Bronchial epithelial cell (primary cell): ENCODE data around the gene PPARA. TPM values are rescaled to one million over a fixed set of nuclear protein-coding genes. Genes with fewer than 3 reads are reported as not detected.

Experiments used
- DNase-seq: peaks from one replicate; pipeline ENCODE4 v3.0.0-alpha.2; 2010; ENCODE audit warnings: low read depth
- FAIRE-seq: peaks from 2 replicates; lab custom pipeline; 2011; peaks lifted over from hg19 to GRCh38; lab: Jason Lieb, UNC
- H3K27me3 ChIP-seq: 2 replicates; pipeline ENCODE4 v1.5.1; 2011; ENCODE audit warnings: low read length; ENCODE audit not compliant: control insufficient read depth, insufficient read depth
- H3K36me3 ChIP-seq: 2 replicates; pipeline ENCODE4 v1.5.1; 2011; ENCODE audit warnings: low read length; ENCODE audit not compliant: control insufficient read depth, insufficient read depth
- H3K4me3 ChIP-seq: 2 replicates; pipeline ENCODE4 v1.5.1; 2011; ENCODE audit warnings: mild to moderate bottlenecking, low read depth, low read length, control low read depth
- total RNA-seq: library from RNA; depleted of rRNA; stranded (reverse); fragments of >200 nt; gene quantifications from 2 replicates; pipeline ENCODE4 v1.2.1, GENCODE V29; 2014
- TF ChIP-seq, protein P1 (sequence below): IDR thresholded peaks from 2 replicates; pipeline ENCODE4 v1.5.1; 2011; ENCODE audit warnings: mild to moderate bottlenecking, moderate library complexity, low read length, control low read depth, inconsistent platforms; ENCODE audit not compliant: insufficient read depth, severe bottlenecking

The PPARA gene
- total RNA-seq, 1 donor from 2014 or later = 10.5 TPM

DNA sequence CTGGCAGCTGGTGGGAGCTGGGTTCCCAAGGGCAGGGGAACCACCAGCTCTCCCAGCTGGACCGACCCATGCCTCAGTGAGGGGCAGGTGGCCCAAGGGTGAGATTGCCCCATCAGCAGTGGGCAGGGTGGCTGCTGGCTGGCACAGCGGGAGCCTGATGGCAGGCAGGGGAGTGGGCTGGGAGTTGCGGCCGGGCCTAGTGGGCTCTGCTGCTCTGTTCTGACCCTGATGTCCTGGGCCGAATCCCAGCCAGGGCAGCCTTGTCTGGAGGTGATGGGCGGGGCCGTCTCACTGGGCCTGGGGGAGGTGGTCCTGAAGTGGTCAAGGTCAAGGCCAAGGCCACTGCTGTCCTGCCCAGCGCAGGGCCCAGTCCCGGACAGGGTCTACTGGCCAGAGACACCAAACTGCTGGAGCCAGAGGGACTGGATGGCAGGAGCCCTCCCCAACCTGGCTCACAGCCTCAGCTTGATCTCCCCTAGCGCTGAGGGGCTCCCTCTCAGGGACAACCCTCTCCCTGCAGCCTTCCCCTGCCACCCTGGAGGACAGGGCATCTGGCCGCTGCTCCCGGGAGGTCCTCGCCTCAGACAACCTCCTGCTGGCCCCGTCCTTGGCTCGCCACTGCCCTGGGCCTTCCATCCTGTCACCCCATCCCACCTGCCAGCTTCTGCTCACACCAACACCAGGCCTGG is 26.5 kb upstream of the PPARA start:
- TF ChIP-seq, protein P1, sequence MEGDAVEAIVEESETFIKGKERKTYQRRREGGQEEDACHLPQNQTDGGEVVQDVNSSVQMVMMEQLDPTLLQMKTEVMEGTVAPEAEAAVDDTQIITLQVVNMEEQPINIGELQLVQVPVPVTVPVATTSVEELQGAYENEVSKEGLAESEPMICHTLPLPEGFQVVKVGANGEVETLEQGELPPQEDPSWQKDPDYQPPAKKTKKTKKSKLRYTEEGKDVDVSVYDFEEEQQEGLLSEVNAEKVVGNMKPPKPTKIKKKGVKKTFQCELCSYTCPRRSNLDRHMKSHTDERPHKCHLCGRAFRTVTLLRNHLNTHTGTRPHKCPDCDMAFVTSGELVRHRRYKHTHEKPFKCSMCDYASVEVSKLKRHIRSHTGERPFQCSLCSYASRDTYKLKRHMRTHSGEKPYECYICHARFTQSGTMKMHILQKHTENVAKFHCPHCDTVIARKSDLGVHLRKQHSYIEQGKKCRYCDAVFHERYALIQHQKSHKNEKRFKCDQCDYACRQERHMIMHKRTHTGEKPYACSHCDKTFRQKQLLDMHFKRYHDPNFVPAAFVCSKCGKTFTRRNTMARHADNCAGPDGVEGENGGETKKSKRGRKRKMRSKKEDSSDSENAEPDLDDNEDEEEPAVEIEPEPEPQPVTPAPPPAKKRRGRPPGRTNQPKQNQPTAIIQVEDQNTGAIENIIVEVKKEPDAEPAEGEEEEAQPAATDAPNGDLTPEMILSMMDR = no peak
- FAIRE-seq (no peak), DNase-seq (no peak)
- Histone ChIP-seq H3K4me3 (no peak overlapping the region), H3K36me3 (no peaks in the 10 kb centered on the region), H3K27me3 (no peaks in the 10 kb centered on the region)

- TF ChIP-seq, protein P1 = no peak
- DNase-seq (no peak), FAIRE-seq (no peak)
- Histone ChIP-seq H3K36me3 (no peaks in the 10 kb centered on the region), H3K27me3 (no peaks in the 10 kb centered on the region), H3K4me3 (no peak overlapping the region)
These were observed 25.8 kb upstream of the PPARA start for GRCh38 chr22:46124383-46125144.

DNA sequence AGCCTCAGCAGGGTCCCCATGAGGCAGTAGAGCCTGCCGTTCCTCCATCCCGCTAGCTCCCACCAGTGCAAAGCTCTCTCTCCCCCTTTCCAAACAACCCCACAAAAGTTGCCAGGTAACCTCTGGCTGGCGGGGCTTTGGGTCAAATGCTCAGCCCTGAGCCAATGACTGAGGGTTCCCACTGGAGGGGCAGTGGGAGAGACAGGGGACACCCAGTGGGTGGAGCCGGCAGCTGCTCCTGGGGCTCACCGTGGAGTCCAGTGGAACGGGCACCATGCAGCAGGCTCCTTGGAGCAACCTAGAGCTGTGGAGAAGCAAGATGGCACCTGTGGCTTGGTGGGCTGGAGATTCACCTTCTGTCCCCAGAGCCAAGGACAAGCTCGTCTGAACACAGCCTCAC is 25.0 kb upstream of the PPARA start:
- no peak for DNase-seq
- TF ChIP-seq, protein P1 = no peak
- Histone ChIP-seq H3K4me3 (no peak overlapping the region), H3K27me3 (no peaks in the 10 kb centered on the region), H3K36me3 (no peaks in the 10 kb centered on the region)
- no peak for FAIRE-seq

- no peaks in the 10 kb centered on the region for H3K27me3 ChIP-seq
- TF ChIP-seq, protein P1 = no peak
- DNase-seq (no peak), FAIRE-seq (no peak)
- no peak overlapping the region for H3K4me3 ChIP-seq
- no peaks in the 10 kb centered on the region for H3K36me3 ChIP-seq
These were observed 24.2 kb upstream of the PPARA start for GRCh38 chr22:46125816-46126765.

GRCh38 chr22:46126853-46127385 is 23.4 kb upstream of the PPARA start:
- no peak overlapping the region for H3K4me3 ChIP-seq
- DNase-seq (no peak), FAIRE-seq (no peak)
- TF ChIP-seq, protein P1 = no peak
- H3K36me3 ChIP-seq = no peaks in the 10 kb centered on the region
- H3K27me3 ChIP-seq = no peaks in the 10 kb centered on the region
